ENCODE results near the gene RPL3.

Gene RPL3

DNA sequence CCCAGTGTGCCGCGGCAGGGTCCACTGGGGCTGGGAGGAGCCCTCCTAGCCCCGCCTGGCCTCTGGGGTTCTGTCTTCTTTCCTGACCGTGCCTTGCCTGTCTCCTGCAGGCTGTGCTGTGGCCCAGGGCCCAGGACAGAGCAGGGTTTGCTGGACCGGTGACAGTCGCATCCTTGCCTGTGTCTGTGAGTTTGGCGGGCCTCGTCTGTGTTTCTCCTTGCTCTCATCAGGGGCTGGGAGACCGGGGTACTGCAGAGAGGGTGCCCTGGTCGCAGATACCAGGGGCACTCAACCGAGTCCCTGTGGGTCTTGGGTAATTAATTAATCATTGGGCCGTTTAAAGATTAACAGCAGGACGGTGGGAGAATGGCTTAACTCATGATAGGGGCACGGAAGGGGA lies 29.9 kb downstream of the RPL3 start:
- POLR2A ChIA-PET: interaction anchor here (1.8 kb wide), 1 partner anchor 30 kb away, joined by 4 read pairs; the partner anchor contains the start of gene RPL3
- no peak for TF ChIP-seq FOXK2 (IDR thresholded peaks at IDR 0.05)
- TF ChIP-seq FOXM1 (IDR thresholded peaks at IDR 0.05; ENCODE audit: borderline replicate concordance): no peak
- TF ChIP-seq FOXA1 (IDR thresholded peaks at IDR 0.05): no peak
- TF ChIP-seq NFRKB (IDR thresholded peaks at IDR 0.05): no peak
- TF ChIP-seq L3MBTL2 (conservative IDR thresholded peaks at IDR 0.05): no peak
- TF ChIP-seq SUZ12 (IDR thresholded peaks at IDR 0.05): no peak
- no peak for TF ChIP-seq ARNT (IDR thresholded peaks at IDR 0.05)
- CTCF ChIA-PET: no interaction called here
- no peak for DNase-seq (ENCODE audit: extremely low spot score)

DNA sequence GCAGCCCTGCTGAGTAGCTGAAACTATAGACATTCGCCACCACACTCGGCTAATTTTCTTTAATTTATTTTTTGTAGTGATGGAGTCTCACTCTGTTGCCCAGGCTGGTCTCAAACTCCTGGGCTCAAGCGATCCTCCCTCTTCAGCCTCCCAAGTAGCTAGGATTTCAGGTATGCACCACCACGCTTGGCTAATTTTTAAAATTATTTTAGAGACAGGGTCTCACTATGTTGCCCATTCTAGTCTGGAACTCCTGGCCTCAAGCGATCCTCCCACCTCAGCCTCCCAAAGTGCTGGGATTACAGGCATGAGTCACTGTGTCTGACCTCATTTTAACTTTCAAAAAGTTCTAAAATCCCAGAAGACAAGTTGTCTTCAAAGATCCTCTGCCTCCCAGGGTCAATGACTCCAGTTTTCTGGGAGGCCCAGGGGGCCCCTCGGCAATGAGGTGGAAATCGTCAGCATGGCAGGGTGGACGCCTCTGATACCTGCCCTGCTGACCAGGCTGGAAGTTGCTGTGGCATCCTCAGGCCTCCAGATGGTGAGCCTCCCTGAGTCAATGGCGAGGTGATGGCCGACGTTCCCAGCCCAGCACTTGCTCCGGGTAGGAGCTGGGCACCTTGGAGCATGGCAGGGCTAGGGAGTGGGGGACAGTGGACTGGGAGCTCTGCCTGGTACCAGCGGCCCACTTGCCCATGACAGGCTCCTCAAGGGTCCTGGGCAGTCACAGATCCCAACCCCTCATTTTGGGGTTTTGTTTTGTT lies 31.1 kb downstream of the RPL3 start:
- TF ChIP-seq FOXK2 (IDR thresholded peaks at IDR 0.05) (no peak), TARDBP (IDR thresholded peaks at IDR 0.05) (no peak), ELF4 (IDR thresholded peaks at IDR 0.05) (no peak), BHLHE40 (IDR thresholded peaks at IDR 0.05; ENCODE audit: borderline replicate concordance) (no peak), NFRKB (IDR thresholded peaks at IDR 0.05) (no peak), LEF1 (IDR thresholded peaks at IDR 0.05; ENCODE audit: borderline replicate concordance) (no peak), ZNF384 (IDR thresholded peaks at IDR 0.05) (no peak), L3MBTL2 (conservative IDR thresholded peaks at IDR 0.05) (no peak), SUZ12 (IDR thresholded peaks at IDR 0.05) (no peak), FOXA1 (IDR thresholded peaks at IDR 0.05) (no peak), ARNT (IDR thresholded peaks at IDR 0.05) (no peak)
- TF ChIP-seq, protein P1, sequence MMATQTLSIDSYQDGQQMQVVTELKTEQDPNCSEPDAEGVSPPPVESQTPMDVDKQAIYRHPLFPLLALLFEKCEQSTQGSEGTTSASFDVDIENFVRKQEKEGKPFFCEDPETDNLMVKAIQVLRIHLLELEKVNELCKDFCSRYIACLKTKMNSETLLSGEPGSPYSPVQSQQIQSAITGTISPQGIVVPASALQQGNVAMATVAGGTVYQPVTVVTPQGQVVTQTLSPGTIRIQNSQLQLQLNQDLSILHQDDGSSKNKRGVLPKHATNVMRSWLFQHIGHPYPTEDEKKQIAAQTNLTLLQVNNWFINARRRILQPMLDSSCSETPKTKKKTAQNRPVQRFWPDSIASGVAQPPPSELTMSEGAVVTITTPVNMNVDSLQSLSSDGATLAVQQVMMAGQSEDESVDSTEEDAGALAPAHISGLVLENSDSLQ (IDR thresholded peaks at IDR 0.05): no peak
- POLR2A ChIA-PET: no interaction called here
- CTCF ChIA-PET: no interaction called here
- DNase-seq (ENCODE audit: extremely low spot score): no peak

DNA sequence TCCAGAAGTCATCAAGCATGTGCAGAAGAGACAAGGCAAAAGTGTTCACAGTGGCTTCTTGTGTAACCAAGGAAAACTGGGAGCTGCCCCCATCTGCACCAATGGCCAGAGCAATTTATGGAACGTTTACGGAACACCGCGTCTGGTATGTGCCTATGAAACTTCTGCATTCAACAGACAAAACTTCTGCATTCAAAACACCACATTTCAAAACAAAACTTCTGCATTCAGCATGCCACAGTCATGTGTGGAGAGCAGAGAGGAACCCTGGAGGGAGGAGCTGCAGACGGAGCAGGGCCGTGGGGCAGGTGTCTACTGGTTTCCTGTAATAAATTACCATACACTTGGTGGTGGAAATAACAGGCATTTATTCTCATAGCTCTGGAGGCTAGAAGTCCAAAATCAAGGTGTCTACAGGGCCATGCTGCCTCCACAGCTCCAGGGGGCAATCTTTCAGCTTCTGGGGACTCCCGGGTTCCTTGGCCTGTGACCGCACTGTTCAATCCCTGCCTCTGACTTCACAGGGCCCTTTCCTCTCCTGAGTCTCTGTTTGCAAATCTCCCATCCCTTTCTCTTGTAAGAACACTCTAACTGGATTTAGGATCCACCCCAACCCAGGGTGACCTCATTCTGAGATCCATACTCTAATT lies 32.2 kb downstream of the RPL3 start:
- CTCF ChIA-PET: interaction anchor here (0.5 kb wide), 1 partner anchor 19 kb away, joined by 3 read pairs; no protein-coding TSS in a partner anchor
- TF ChIP-seq L3MBTL2 (conservative IDR thresholded peaks at IDR 0.05) (no peak), HDGF (IDR thresholded peaks at IDR 0.05; ENCODE audit: borderline replicate concordance) (no peak), SUZ12 (IDR thresholded peaks at IDR 0.05) (no peak), ELF4 (IDR thresholded peaks at IDR 0.05) (no peak), BHLHE40 (IDR thresholded peaks at IDR 0.05; ENCODE audit: borderline replicate concordance) (no peak)
- DNase-seq (ENCODE audit: extremely low spot score): no peak
- POLR2A ChIA-PET: interaction anchor here (0.8 kb wide), 1 partner anchor 30 kb away, joined by 3 read pairs; no protein-coding TSS in a partner anchor

DNA sequence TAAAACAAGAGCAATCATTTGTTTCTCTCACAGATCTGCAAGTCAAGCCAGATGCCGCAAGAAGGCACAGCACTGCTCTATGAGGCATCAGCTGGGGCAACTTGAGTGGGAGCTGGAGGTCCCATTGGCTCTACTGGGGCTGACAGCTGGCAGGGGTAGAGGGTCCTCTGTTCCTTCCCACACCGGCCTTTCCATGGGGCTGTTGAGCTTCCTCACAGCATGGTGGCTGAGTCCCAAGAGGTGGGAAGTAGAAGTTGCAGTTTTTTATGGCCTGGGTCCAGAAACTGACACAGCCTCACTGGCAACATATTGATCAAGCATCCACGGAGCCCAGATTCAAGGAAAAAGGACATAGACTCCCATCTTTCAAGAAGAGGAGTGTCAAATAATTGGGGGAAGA lies 34.4 kb downstream of the RPL3 start:
- no peak for DNase-seq (ENCODE audit: extremely low spot score)
- ChIA-PET POLR2A (no interaction called here), CTCF (no interaction called here)
- TF ChIP-seq ELF4 (IDR thresholded peaks at IDR 0.05) (no peak), NFRKB (IDR thresholded peaks at IDR 0.05) (no peak), CTBP1 (IDR thresholded peaks at IDR 0.05; ENCODE audit: borderline replicate concordance) (no peak), FOXA1 (IDR thresholded peaks at IDR 0.05) (no peak), SUZ12 (IDR thresholded peaks at IDR 0.05) (no peak), FOXK2 (IDR thresholded peaks at IDR 0.05) (no peak), ZNF384 (IDR thresholded peaks at IDR 0.05) (no peak)

DNA sequence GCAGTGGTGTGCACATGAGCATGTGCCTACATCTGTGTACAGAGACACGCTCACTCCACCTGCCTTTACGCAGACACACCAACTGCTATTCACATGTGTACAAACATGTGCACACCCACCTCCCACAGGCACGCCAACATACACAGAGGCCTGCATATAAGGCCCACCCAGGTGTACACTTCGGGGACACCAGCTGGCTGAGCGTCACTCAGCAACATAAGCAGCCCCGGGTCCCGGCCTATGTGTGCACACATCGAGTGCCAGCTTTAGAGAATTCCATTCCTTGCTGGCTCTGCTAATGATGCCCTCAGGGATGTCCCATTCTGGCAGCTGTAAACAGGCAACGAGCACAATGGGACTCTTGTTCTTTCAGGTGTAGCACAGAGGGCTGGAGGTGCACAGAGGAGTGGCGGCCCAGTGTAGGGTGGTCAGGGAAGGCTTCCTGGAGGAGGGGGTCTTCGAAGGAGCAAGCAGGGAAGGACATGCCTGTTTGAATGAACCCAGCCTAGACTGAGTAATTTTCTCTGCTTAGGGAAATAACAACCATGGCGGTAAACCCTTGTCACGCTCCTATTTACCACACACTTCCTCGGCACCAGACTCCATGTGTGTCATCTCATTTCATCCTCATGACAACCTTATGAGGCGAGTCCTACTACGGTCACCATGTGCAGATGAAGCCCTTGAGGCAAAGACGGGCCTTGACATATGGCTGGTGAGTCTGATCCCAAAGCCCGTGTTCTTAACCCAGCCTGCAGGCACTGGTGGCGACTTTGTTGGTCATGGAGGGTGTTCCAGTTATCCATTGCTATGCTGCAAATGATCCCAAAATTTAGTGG lies 35.1 kb downstream of the RPL3 start:
- ChIA-PET CTCF (no interaction called here), POLR2A (no interaction called here)
- no peak for DNase-seq (ENCODE audit: extremely low spot score)
- no peak for TF ChIP-seq CTBP1 (IDR thresholded peaks at IDR 0.05; ENCODE audit: borderline replicate concordance)

DNA sequence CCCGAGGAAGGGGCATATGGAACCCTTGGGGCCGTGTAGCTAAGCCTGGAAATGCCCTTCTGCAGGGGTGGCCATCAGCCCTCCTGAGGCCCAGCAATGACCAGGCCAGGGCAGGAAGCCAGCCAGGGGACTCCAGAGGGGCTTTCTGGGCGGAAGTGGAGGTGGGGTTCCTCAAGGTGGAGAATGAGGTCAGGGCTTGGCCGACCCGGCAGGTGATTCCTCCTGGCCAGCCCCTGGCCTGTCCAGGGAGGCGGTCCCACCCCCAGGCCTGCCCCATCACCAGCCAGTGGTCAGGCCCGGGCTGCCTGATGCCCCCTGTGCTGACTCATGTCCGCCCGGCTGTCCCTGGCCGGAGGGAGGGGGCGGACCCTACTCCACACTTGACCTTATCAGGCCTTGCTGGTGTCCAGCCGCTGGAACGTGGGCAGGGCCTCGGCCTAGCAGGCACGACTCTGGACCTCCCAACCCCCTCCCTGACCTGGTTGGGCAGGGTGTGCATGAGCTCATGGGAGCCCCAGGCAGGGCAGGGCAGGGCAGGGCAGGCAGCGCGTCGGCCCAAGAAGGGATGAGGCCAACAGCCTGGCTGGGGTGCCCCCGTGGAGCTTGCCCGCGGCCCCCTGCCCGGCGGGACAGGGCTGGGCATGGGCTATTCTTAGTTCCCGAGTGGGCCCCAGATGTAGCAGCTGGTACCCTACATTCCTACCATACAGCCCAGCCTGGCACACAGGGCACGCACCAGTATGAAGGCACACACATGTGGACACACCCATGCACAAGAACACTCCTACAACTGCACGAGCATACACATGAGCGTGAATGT lies 35.9 kb downstream of the RPL3 start:
- POLR2A ChIA-PET: no interaction called here
- no peak for TF ChIP-seq FOXK2 (IDR thresholded peaks at IDR 0.05)
- no peak for TF ChIP-seq HDGF (IDR thresholded peaks at IDR 0.05; ENCODE audit: borderline replicate concordance)
- TF ChIP-seq, protein P1 (IDR thresholded peaks at IDR 0.05): no peak
- no peak for TF ChIP-seq TARDBP (IDR thresholded peaks at IDR 0.05)
- no peak for TF ChIP-seq BHLHE40 (IDR thresholded peaks at IDR 0.05; ENCODE audit: borderline replicate concordance)
- no peak for TF ChIP-seq ELF4 (IDR thresholded peaks at IDR 0.05)
- no peak for TF ChIP-seq LEF1 (IDR thresholded peaks at IDR 0.05; ENCODE audit: borderline replicate concordance)
- TF ChIP-seq ZNF384 (IDR thresholded peaks at IDR 0.05): no peak
- no peak for TF ChIP-seq CTBP1 (IDR thresholded peaks at IDR 0.05; ENCODE audit: borderline replicate concordance)
- no peak for TF ChIP-seq SP1 (IDR thresholded peaks at IDR 0.05)
- TF ChIP-seq ARNT (IDR thresholded peaks at IDR 0.05): no peak
- no peak for TF ChIP-seq L3MBTL2 (conservative IDR thresholded peaks at IDR 0.05)
- no peak for TF ChIP-seq FOXA1 (IDR thresholded peaks at IDR 0.05)
- TF ChIP-seq FOXM1 (IDR thresholded peaks at IDR 0.05; ENCODE audit: borderline replicate concordance): no peak
- TF ChIP-seq NFRKB (IDR thresholded peaks at IDR 0.05): no peak
- no peak for DNase-seq (ENCODE audit: extremely low spot score)
- CTCF ChIA-PET: no interaction called here

Data from HEK293T (cell line).